Measurements from ENCODE around the gene ASCL5. TPM values are rescaled to one million over a fixed set of nuclear protein-coding genes. Genes with fewer than 3 reads are reported as not detected.
A peak's percentile ranks its signal among the peaks of the same experiment; 100 is the strongest.

ASCL5 gene
- total RNA-seq, 3 donors from 2014 or later: not detected

DNA sequence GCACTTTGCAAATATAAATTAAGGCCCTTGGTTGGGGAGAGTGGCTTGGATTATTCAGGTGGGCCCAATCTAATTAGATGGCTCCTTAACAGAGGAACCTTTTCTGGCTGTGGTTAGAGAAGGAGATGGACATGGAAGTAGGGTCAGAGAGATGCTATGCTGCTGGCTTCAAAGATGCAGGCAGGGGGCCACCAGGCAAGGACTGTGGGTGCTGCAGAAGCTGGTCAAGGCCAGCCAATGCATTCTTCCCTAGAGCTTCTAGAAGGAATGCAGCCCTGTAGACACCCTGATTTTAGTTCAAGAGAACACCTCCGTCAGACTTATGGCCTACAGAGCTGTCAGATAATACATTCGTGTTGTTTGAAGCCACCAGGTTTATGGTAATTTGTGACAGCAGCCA, 31.0 kb upstream of the ASCL5 start:
- intact Hi-C loops (cut with DNase I; ENCODE audit: low total_unique reads): no loop called here
- Histone ChIP-seq H3K9me3 (no peaks in the 10 kb centered on the region), H3K36me3 (no peaks in the 10 kb centered on the region), H3K4me1 (peaks cover 0 to 4% of the 10 kb centered on the region in 2 donors), H3K27ac (no peak overlapping the region), H3K27me3 (no peaks in the 10 kb centered on the region), H3K4me3 (no peak overlapping the region)
- DNase-seq (ENCODE audit: low spot score in 2 of 2): no peak
- TF ChIP-seq POLR2A (IDR thresholded peaks at IDR 0.05) (no peak), POLR2AphosphoS5 (IDR thresholded peaks at IDR 0.05) (no peak)
- TF ChIP-seq, protein P1, sequence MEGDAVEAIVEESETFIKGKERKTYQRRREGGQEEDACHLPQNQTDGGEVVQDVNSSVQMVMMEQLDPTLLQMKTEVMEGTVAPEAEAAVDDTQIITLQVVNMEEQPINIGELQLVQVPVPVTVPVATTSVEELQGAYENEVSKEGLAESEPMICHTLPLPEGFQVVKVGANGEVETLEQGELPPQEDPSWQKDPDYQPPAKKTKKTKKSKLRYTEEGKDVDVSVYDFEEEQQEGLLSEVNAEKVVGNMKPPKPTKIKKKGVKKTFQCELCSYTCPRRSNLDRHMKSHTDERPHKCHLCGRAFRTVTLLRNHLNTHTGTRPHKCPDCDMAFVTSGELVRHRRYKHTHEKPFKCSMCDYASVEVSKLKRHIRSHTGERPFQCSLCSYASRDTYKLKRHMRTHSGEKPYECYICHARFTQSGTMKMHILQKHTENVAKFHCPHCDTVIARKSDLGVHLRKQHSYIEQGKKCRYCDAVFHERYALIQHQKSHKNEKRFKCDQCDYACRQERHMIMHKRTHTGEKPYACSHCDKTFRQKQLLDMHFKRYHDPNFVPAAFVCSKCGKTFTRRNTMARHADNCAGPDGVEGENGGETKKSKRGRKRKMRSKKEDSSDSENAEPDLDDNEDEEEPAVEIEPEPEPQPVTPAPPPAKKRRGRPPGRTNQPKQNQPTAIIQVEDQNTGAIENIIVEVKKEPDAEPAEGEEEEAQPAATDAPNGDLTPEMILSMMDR (IDR thresholded peaks at IDR 0.05): no peak

DNA sequence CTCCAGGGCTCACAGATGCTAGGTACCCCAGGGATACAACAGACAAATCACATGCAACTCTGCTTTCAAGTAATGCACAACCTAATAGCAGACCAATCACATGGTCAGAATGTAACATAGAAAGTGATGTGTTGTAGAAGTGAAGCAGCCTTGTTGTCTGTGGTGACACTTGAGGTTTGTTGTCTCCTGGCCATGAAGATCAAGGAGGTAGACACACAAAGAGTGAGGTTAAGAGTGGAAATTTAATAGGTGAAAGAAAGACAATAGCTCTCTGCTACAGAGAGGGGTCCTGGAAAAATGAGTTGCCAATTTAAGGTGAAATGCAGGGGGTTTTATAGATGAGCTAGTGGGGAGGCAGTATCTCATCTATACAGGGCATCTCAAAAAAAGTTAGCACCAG, 29.8 kb upstream of the ASCL5 start:
- H3K4me3 ChIP-seq: no peak overlapping the region
- TF ChIP-seq, protein P1 (IDR thresholded peaks at IDR 0.05): no peak
- TF ChIP-seq POLR2AphosphoS5 (IDR thresholded peaks at IDR 0.05) (no peak), POLR2A (IDR thresholded peaks at IDR 0.05) (no peak)
- H3K4me1 ChIP-seq: peaks cover 0 to 4% of the 10 kb centered on the region in 2 donors
- H3K9me3 ChIP-seq: no peaks in the 10 kb centered on the region
- intact Hi-C loops (cut with DNase I; ENCODE audit: low total_unique reads): no loop called here
- DNase-seq (ENCODE audit: low spot score in 2 of 2): no peak
- H3K27ac ChIP-seq: no peak overlapping the region
- no peaks in the 10 kb centered on the region for H3K36me3 ChIP-seq
- no peaks in the 10 kb centered on the region for H3K27me3 ChIP-seq

DNA sequence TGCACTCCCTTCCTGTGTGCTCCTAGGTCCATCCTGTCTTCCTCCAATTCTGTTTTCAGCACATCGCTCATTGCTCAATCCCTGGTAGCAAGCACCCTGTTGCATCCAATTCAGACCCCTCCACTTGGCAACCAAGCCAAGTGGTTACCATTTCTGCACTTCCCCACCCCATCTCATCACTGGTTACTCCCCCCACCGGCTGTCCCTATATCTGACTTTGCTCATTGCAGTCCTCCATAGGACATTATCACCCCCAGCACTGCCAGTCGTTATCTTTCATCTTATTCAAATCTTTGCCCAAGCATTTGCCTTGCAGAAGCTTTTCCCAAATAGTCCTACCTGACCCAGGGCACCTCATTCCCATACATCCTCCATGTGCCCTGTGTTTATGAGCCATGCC, 29.4 kb upstream of the ASCL5 start:
- no peak overlapping the region for H3K27ac ChIP-seq
- H3K36me3 ChIP-seq: no peaks in the 10 kb centered on the region
- H3K4me3 ChIP-seq: no peak overlapping the region
- H3K4me1 ChIP-seq: peaks cover 0 to 4% of the 10 kb centered on the region in 2 donors
- TF ChIP-seq POLR2AphosphoS5 (IDR thresholded peaks at IDR 0.05): no peak
- TF ChIP-seq POLR2A (IDR thresholded peaks at IDR 0.05): no peak
- TF ChIP-seq, protein P1 (IDR thresholded peaks at IDR 0.05): no peak
- H3K9me3 ChIP-seq: no peaks in the 10 kb centered on the region
- intact Hi-C loops (cut with DNase I; ENCODE audit: low total_unique reads): no loop called here
- H3K27me3 ChIP-seq: no peaks in the 10 kb centered on the region
- no peak for DNase-seq (ENCODE audit: low spot score in 2 of 2)

DNA sequence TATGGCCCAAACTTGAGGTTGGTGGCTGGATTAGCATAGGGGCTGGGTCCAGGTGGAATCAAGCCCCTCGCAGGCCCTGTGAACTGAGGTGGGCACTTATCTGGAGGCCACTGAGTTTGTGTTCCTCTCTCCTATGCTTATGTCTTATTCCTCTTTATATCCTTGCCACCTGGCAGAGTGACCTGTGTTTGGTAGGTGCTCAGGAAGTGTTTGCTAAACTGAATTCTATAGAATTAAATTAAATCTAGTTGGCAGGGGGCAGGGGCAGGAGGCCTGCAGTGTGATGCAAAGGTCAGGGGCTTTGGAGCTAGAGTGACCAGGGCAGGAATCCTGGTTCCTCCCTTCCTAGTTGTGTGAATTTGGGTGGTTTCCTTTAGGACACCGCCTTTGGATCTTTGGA, 28.4 kb upstream of the ASCL5 start:
- TF ChIP-seq, protein P1 (IDR thresholded peaks at IDR 0.05): no peak
- TF ChIP-seq POLR2AphosphoS5 (IDR thresholded peaks at IDR 0.05) (no peak), POLR2A (IDR thresholded peaks at IDR 0.05) (no peak)
- Histone ChIP-seq H3K4me1 (peaks cover 0 to 4% of the 10 kb centered on the region in 2 donors), H3K27me3 (no peaks in the 10 kb centered on the region), H3K9me3 (no peaks in the 10 kb centered on the region), H3K36me3 (no peaks in the 10 kb centered on the region), H3K4me3 (no peak overlapping the region), H3K27ac (no peak overlapping the region)
- intact Hi-C loops (cut with DNase I; ENCODE audit: low total_unique reads): no loop called here
- DNase-seq (ENCODE audit: low spot score in 2 of 2): no peak

- H3K9me3 ChIP-seq: no peaks in the 10 kb centered on the region
- peaks cover 0 to 4% of the 10 kb centered on the region in 2 donors for H3K4me1 ChIP-seq
- peak; percentile 96 to 99 for DNase-seq (ENCODE audit: low spot score in 2 of 2)
- intact Hi-C loops (cut with DNase I; ENCODE audit: low total_unique reads): no loop called here
- H3K27ac ChIP-seq: peak within 1 kb of the TSS; percentile 64 to 79
- H3K4me3 ChIP-seq: peak within 1 kb of the TSS; percentile 74 to 90 (median 86)
- H3K36me3 ChIP-seq: no peaks in the 10 kb centered on the region
- no peaks in the 10 kb centered on the region for H3K27me3 ChIP-seq
- peak; percentile 23 for TF ChIP-seq POLR2A (IDR thresholded peaks at IDR 0.05)
- peak; percentile 48 to 85 (median 73) for TF ChIP-seq POLR2AphosphoS5 (IDR thresholded peaks at IDR 0.05)
- TF ChIP-seq, protein P1 (IDR thresholded peaks at IDR 0.05): no peak
Observed at GRCh38 chr1:201154389-201155165, 27.6 kb upstream of the ASCL5 start, which contains the start of gene TMEM9. TMEM9 (minus strand) TSS chr1:201154474; CDS start chr1:201153923, 551 bp downstream.

All from breast epithelium (tissue), 4 donors.